GM18907 (cell line): ENCODE data around the gene WSCD2.

ENCODE experiments used
- ATAC-seq: cut with Tn5 transposase; IDR thresholded peaks from one replicate; pipeline ENCODE4 v1.9.1; 2021; ENCODE audit warnings: mild to moderate bottlenecking, moderate library complexity; ENCODE audit not compliant: unreplicated experiment

WSCD2 gene

GRCh38 chr12:108260039-108260438 is 131.0 kb downstream of the WSCD2 start:
- no peak for ATAC-seq

GRCh38 chr12:108260969-108261368 is 131.9 kb downstream of the WSCD2 start:
- no peak for ATAC-seq

- ATAC-seq: no peak
These were observed 136.4 kb downstream of the WSCD2 start for GRCh38 chr12:108265505-108265904.

- ATAC-seq: no peak
These were observed 137.0 kb downstream of the WSCD2 start for GRCh38 chr12:108266131-108266530.

- ATAC-seq: no peak
These were observed 138.4 kb downstream of the WSCD2 start for GRCh38 chr12:108267450-108267849.

GRCh38 chr12:108268397-108268796 is 139.3 kb downstream of the WSCD2 start:
- no peak for ATAC-seq

- no peak for ATAC-seq
These were observed 140.1 kb downstream of the WSCD2 start for GRCh38 chr12:108269224-108269623.

- no peak for ATAC-seq
These were observed 141.2 kb downstream of the WSCD2 start for GRCh38 chr12:108270035-108270848.

GRCh38 chr12:108270849-108271143 is 141.7 kb downstream of the WSCD2 start:
- no peak for ATAC-seq

GRCh38 chr12:108271951-108272872 is 143.1 kb downstream of the WSCD2 start:
- ATAC-seq: no peak

GRCh38 chr12:108273217-108273616 is 144.1 kb downstream of the WSCD2 start:
- no peak for ATAC-seq

GRCh38 chr12:108277613-108278012 is 148.5 kb downstream of the WSCD2 start:
- ATAC-seq: no peak

GRCh38 chr12:108282160-108282559 is 153.1 kb downstream of the WSCD2 start:
- no peak for ATAC-seq

- no peak for ATAC-seq
These were observed 153.6 kb downstream of the WSCD2 start for GRCh38 chr12:108282676-108283075.

- no peak for ATAC-seq
These were observed 155.1 kb downstream of the WSCD2 start for GRCh38 chr12:108284163-108284562.

- ATAC-seq: no peak
These were observed 155.9 kb downstream of the WSCD2 start for GRCh38 chr12:108285016-108285415.

GRCh38 chr12:108287227-108287626 is 158.1 kb downstream of the WSCD2 start:
- no peak for ATAC-seq

- no peak for ATAC-seq
These were observed 160.5 kb downstream of the WSCD2 start for GRCh38 chr12:108289350-108290161.

- ATAC-seq: no peak
These were observed 166.6 kb downstream of the WSCD2 start for GRCh38 chr12:108295641-108296040.

GRCh38 chr12:108296945-108297344 is 167.9 kb downstream of the WSCD2 start:
- ATAC-seq: no peak

GRCh38 chr12:108297424-108297823 is 168.3 kb downstream of the WSCD2 start:
- no peak for ATAC-seq
